HS-5 (cell line): Measurements from ENCODE around the gene SFMBT1.
A peak's percentile ranks its signal among the peaks of the same experiment; 100 is the strongest.

Source experiments
- DNase-seq: peaks from one replicate; pipeline ENCODE4 v3.0.0-alpha.2; 2012; ENCODE audit warnings: low read depth

The SFMBT1 gene

DNA sequence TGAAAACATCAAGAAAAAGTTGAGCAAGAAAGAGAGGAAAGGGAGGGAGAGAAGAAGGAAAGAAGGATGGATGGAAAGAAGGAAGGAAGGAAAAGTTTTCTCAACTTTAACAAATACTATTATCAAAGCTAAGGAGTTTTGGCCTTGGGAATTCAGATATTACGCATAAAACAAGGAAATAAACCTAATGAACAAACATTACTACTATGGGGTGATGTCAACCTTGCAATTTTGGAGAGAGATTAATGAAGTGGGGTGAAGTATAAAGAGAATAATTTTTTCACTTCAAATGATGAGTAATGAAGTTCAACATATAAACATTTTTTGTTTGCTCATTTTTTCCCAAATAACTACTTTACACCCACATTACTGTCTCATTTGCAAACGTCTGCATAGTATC, 55.2 kb downstream of the SFMBT1 start:
- no peak for DNase-seq

DNA sequence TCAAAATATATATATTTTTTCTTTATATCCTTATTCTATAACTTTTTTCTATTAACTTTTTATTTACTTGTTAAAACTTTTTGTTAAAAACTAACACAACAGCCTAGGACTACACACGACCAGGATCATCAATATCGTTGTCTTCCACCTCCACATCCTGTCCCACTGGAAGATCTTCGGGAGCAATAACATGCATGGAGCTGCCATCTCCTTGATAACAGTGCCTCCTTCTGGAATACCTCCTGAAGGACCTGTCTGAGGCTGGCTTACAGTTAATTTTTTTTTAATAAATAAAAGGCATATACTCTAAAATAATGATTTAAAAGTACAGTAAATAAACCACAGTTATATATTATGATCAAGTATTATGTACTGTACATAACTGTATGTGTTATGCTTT, 58.9 kb downstream of the SFMBT1 start:
- no peak for DNase-seq

DNA sequence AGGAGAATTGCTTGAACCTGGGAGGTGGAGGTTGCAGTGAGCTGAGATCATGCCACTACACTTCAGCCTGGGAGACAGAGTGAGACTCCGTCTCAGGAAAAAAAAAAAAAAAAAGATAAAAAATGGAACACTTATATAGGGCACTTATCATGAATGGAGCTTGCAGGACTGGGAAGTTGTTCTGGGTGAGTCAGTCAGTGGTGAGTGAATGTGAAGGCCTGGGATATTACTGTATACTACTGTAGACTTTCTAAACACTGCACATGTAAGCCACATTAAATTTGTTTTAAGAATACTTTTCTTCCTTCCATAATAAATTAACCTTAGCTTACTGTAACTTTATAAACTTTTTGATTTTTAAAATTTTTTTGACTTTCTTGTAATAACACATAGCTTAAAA, 59.8 kb downstream of the SFMBT1 start:
- DNase-seq, result no peak

DNA sequence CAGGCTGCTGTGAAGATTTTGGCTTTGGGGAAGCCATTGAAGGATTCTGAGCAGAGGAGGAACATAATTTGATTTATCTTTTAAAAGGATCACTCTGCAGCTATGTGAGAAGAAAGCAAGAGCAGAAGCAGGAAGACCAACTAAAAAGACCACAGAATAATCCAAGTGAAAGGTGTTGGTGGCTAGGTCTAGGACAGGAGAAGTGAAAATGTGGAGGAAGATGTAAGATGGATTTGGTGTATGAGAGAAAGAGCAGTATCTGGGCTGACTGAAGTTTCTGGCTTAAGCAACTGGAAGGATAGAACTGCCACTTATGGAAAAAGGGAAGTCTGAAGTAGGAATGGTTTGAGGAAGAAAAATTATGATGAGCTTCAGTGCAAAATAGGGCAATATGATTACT, 62.0 kb downstream of the SFMBT1 start:
- DNase-seq, result no peak

DNA sequence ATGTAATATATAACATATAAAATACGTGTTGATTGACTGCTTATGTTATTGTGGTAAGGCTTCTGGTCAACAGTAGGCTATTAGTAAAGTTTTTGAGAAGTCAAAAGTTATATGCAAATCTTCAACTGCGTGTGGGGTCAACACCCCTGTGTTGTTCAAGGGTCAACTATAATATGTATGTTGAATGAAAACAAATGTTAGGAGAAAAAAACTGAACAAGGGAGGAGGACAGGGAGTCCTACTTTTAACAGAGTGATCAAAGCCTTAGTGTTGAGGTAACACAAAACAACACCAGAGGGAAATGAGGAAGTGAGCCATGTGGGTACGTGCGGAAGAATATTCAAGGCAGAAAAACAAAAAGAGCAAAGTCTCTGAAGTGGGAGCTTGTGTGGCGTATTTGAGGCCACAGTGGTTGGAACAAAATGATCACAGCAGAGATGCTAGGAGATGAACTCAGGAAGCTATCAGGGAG, 62.5 kb downstream of the SFMBT1 start:
- DNase-seq, result no peak

DNA sequence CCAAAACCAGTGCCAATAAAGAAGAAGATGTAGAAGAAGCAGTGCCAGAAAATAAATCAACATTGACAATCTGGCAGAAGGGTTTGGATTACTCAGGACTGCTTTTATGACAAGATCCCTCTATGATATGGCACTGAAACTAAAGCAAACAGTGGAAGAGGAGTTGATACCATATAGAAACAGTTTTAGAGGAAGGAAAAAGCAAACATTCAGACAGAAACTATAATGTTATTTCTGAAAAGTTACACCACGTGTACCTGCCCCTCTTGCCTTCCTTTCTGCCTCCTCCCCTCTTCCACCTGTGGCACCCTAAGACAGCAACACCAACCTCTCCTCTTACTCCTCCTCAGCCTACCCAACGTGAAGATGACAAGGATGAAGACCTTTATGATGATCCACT, 63.0 kb downstream of the SFMBT1 start:
- no peak for DNase-seq

DNA sequence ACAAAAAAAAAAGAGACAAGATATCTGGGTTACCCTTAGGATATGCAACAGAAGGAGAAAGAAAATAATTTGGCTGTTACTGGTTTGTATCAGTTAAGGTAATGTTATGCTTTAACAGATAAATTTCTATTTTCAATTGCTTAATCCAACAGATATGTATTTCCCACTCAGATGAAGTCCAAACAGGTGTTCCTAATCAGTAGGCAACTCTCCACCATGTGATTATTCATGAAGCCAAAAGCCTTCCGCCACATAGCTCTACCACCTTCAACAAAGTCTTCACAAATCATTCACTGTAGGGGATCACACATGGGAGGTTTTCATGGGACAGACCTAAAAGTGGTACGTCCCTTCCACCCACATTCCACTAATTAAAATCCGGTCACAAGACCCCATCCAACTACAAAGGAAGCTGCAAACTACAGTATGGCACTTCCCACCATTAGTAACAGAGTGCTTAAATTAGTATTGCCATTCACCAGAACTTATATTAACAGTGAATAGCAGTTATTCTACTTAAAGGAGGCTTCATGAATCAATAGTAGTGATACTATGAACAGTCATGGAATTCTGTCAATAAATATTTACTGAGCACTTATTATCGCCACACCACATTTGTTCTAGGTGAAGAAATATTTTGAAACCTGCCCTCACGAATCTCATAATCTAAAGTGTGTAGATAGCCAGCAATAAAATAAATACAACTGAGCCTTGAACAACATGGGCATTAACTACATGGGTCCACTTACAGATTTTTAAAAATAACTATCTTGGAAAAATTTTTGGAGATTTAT, 66.5 kb downstream of the SFMBT1 start:
- DNase-seq, result no peak

DNA sequence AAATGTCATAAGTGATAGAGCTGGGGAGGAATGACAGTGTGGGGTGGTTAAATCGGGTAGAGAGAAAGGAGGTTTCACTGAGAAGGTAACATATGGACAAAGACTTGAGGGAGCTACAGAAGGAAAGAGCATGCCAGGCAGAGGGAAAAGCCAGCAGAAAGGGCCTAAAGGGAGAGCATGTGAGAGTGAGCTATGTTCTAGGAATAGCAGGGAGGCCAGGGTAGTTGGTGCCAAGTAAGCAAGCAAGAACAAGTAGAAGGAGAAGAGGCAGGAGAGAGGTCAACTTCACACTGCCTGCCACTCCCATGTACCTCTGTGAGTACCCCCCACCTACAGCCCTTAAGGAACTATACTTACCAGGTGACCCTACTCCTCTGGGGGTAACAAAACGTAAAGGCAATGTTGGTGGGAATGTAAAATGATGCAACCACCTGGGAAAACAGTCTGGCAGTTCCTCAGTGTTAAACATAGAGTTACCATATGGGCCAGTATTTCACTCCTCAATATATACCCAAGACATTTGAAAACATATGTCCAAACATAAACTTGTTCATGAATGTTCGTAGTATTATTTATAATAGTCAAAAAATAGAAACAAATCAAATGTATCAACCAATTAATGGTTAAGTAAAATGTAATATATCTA, 67.6 kb downstream of the SFMBT1 start:
- no peak for DNase-seq

DNA sequence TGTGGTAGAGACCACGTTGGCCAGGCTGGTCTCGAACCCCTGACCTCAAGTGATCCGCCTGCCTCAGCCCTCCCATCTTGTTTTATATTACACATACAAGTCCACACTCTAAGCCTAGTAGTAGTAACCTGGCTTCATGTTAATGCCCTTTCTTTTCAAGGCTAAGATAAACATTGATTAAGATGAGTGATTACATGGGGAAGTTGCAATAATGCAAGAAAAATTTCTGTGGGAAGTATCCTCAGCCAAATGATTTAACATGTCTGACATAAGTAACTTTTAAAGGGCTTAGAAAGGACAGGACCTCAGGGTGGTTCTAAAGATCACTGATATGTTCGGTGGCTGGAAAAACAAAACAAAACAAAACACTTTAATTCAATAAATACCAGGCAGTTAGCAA, 72.1 kb downstream of the SFMBT1 start:
- no peak for DNase-seq

DNA sequence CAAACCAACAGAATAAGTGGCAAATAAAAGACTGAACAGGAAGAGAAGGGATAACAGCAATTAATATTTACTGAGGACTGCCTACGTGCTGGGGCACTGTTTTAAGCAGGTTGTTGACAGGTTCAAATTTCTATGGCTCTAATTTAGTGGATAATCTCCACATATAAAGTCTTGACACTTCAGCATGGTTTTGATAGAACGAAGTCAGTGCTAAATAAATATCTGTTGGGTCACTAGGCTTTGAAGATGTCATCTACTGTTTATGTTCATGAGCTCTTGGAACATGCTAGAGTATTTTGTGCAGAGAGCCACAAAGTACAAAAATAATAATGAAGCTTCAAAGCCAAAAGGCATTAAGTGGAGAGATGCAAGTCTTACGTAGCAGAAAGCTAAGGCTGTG, 74.0 kb downstream of the SFMBT1 start:
- no peak for DNase-seq

DNA sequence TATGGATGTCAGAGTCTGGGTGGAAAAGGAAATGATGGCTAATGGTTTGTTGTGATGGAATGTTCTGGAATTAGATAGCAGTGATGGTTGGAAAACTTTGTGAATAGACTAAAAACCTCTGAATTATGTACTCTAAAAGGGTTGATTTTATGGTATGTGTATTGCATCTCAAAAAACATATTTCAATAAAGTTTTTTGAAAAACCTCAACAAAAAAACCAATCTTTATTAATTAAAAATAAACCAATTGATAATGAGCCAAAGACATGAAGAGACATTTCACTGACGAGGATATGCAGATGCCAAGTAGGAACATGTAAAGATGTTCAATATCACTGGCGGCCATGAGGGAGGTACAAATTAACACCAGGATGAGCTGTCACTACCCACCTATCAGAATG, 78.5 kb downstream of the SFMBT1 start:
- no peak for DNase-seq

DNA sequence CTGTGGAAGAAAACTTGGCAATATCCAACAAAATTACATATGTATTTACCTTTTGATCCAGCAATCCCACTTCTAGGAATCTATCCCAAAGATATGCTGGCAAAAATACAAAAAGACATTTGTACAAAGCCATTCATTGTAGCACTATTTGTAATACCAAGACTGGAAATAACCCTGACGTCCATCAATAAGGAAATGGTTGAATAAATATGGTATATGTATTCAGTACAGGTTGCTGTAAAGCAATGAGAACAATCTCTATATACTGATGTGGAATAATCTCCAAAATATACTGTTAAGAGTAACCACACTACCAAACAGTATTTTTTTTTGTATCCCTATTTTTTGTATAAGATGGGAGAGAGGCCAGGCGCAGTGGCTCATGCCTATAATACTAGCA, 83.7 kb downstream of the SFMBT1 start:
- no peak for DNase-seq

DNA sequence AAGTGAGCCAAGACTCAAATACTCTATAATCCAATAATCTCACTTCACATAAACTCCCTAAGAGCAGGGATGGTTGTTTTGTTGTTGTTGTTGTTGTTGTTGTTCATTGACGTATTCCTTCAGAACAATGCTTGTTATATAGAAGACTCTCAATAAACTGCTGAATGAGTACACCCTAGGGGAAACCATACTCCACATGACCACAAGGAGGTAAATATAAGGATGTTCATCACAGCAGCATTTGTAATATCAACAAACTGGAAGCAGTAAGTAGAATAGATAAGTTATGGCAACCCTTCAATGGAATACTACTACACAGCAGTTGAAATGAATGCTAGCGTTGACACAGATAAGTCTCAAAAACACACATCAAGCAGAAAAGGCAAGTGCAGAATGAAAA, 86.1 kb downstream of the SFMBT1 start:
- DNase-seq, result no peak

DNA sequence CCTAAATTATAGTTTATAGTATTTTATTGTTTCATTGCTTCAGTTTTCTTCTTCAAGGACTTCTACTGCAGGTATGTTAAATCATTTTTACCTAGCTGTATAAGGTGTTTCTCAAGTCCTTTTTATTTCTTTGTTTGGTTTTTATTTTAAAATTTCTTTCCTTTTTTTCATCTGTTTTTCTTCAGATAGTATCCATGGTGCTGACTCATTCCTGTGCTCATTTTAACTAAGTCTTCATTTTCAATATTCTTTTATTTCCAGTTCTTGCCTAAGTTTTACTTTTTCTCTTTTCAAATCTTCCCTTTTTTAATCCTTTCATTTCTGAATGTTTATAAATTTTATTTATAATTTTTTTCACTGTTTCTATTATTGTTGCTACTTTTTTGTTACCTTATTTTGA, 106.3 kb downstream of the SFMBT1 start:
- no peak for DNase-seq

DNA sequence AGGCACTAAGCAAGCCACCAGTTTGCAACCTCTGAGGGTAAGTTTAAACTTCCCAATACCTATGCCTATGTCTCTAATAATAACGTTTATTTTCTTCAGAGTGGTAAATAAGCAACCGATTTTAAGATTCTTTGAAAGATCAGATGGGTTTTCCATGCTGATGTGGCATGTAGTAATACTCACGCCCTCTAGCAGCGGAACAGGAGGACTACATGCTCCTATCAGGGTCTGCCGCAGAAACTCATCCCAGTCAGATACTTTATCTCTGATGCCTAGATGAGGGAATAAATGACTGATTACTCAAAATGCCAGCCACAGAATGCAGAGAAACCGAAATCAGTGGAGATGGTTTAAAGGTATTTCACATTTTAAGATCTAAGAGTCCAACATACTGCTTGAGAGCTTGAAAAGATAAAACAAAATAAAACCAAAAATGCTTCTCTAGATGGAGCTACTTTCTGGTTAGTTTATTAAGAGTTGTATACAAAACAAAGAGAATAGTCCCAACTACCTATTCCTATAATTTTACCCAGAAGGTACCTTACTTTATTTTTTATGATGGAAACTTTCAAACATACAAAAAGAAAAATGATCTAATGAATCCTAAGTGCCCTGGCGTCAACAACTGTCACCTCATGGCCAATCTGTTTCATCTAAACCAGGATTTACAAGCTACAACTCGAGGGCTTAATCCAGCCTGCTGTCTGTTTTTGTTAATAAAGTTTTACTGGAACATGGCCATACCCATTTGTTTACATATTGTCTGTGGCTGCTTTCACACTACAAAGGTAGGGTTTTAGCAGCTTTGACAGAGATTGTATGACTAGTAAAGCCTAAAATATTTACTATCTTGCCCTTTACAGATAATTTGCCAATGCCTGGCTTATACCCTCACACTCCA, 111.0 kb downstream of the SFMBT1 start:
- DNase-seq, result peak; percentile 18

DNA sequence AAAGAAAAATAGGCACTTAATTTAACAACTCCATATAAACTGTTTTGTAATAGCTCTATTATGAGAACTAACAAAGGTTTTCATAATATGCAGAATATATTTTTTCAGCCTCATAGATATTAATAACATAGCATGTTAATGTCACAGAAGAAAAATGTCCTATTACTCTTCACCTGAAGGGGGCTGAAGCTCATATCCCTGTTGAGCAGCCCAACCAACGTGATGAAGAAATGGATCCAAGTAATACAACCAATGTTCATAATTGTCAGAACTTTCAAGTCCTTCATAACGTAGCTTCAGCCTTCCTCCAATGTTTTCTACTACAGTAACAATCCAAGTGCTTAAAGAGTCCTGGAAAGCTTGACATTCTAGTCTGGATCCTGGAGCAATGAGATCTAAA, 114.0 kb downstream of the SFMBT1 start:
- DNase-seq, result no peak

DNA sequence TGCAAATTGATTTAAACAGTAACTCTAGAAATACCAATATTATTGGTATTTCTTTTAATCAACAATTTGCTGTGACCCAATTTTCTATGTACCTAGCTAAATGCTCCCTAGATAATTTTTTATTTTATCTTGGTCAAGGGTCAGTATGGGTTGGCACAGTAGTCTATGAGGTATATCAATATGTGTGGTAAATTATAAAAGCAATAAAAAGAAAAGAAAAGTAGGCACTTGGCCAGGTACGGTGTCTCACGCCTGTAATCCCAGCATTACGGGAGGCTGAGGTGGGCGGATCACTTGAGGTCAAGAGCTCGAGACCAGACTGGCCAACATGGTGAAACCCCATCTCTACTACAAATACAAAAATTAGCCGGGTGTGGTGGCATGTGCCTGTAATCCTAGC, 114.5 kb downstream of the SFMBT1 start:
- DNase-seq, result no peak

DNA sequence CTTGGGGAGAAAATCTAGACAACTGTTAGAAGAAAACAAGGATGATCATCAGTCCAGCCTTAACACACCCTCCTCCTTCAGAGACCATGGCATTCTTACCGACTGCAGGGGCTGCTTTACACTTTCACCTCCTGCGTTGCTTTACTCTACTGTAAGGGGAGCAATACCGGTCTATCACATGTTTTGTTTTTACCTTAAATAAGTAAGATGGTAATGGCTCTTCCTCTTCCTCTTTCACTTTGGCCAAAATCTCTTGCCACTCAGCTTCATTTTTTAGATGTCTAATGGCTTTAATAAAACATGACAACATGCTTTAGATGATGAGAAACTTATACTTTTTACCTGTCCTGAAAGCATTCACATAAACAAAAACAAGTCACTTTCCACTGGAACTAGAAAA, 115.1 kb downstream of the SFMBT1 start:
- DNase-seq, result no peak

DNA sequence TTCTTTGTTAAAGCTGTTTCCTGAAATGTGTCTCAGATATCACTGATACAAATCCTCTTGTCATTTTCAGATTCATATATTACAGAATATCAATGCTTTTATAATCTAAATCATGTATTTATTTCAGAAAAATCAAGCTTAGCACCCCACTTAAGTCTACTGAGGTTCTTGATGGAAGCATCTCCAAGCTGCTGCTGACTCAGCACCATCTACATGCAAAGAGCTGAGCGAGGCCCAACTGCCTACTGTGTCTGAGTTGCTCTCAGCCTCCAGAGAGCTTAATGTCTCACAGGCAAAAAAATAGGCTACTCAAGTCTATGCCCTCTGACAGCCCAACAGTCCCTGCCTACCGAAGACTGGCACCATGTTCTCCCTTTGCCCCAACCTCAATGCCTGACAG, 119.3 kb downstream of the SFMBT1 start:
- DNase-seq, result no peak

DNA sequence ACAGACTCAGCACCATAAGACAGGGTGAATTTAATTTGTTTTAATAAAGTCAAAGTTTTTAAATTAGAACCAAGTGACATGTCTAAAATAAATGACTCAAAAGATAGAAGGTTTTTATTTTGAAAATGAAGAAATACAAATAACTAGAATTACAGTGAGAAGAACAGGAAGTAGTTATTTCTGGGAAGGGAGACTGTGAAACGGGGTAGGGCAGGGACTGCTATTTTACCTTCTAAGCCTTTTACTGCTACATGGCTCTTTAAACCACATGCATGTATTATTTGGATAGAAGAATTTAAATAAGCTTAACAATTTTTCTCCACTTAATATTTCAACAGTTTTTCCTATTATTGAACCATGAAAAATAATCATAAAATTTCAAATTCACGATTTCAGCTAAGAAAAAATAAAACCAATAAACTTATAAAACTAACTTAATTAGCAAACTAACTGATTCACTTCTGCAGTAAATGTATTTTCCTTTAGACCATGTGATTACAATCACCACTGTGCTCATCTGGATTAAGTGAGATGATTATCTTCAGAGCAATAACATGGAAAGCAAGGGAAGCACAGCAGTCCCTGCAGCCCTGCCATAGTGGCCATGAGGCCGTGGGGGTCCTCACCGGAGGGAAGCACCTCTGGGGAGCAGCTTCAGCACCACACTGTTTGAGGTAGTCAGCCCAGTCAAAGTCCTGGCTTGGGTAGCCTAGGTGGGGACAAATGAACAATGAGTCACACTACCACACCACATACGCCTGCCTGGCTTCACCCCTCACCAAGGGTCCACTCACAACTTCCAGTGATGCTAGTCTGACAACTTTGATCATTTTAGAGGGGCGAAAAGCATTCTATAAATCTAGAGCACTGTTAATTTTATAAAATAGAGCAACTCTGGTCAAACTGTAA, 120.2 kb downstream of the SFMBT1 start:
- DNase-seq, result no peak

DNA sequence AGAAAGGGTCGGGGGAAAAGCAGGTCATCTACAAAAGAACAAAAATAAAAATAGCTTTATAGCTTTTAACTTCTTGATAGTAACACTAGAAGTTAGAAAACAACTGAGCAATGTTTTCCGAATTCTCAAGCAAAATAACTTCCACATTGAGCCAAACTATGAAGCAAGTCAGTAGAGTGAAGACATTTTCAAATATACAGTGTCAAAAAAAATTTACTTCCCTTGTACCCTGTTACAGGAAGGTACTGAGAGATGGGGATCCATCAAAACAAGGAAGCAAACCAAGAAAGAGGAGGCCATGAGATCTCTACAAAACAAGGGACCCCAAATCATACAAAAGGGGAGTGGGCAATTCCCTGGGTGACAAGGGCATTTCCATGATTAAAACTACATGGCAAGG, 121.9 kb downstream of the SFMBT1 start:
- no peak for DNase-seq

DNA sequence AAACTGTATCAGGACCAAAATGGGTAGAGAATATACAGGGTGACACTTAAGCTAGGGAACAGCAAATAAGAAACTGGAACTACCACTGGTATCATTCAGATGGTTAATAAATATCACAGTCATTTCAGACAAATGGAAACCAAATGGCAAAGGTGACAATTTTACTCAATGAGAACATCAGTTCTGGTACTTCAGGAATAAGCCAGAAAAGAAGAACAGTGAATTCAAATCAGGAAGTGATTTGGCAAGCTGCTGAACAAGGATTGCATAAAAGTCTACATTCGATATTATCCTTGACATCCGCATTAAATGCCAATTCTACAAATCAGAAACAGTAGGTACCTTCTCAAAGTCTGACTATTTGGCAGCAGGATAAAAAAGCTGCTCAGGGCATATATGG, 125.0 kb downstream of the SFMBT1 start:
- no peak for DNase-seq
